GM12878 (cell line): ENCODE results near the gene LASP1. TPM values are rescaled to one million over a fixed set of nuclear protein-coding genes. Genes with fewer than 3 reads are reported as not detected.
A peak's percentile ranks its signal among the peaks of the same experiment; 100 is the strongest.

Source experiments
- ATAC-seq: fragments of 200-7000 bp; cut with Tn5 transposase; 3 replicates; pipeline ENCODE4 v1.9.1; 2020; ENCODE audit warnings: mild to moderate bottlenecking, moderate library complexity
- BruUV-seq: library from RNA; stranded (reverse); fragments of 400-500 nt; replicated peaks from 2 replicates; lab custom pipeline; 2021; lab: Mats Ljungman, UMichigan
- CTCF ChIA-PET: fragments of 300-600 bp; sonication (Branson Sonifier 250); formaldehyde crosslinking; extraction: SDS; loops from one replicate; lab custom pipeline; 2021; ENCODE audit warnings: inconsistent platforms; lab: Yijun Ruan, JAX
- POLR2A ChIA-PET: fragments of 350-600 bp; formaldehyde crosslinking; extraction: SDS; loops from one replicate; lab custom pipeline; 2021; ENCODE audit warnings: inconsistent platforms; lab: Charles Lee
- RAD21 ChIA-PET: fragments of 300-600 bp; sonication (Branson Sonifier 250); formaldehyde crosslinking; loops from one replicate; lab custom pipeline; 2023; ENCODE audit warnings: antibody characterized with exemption; ENCODE audit not compliant: unreplicated experiment; lab: Charles Lee
- SMC1A ChIA-PET: fragments of 300-600 bp; sonication (Branson Sonifier 250); formaldehyde crosslinking; loops from one replicate; lab custom pipeline; 2023; ENCODE audit not compliant: unreplicated experiment, uncharacterized antibody; lab: Charles Lee
- DNase-seq: peaks from one replicate; pipeline ENCODE4 v3.0.0-alpha.2; 2011; ENCODE audit warnings: low read depth, low spot score
- FAIRE-seq: peaks from 3 replicates; lab custom pipeline; 2011; peaks lifted over from hg19 to GRCh38; lab: Jason Lieb, UNC
- H2AFZ ChIP-seq: 2 replicates; pipeline ENCODE4 v1.6.0; 2011; ENCODE audit warnings: low read depth, low read length, control low read depth; ENCODE audit not compliant: control insufficient read depth
- H3K27ac ChIP-seq: 2 replicates; pipeline ENCODE4 v1.5.1; 2011; ENCODE audit warnings: control low read depth; ENCODE audit not compliant: control insufficient read depth, insufficient read depth
- H3K27me3 ChIP-seq, 2 experiments: replicated peaks in 1 of 2; 2 replicates each; pipeline versions ENCODE4 v1.6.0 to v1.6.1; 2011; ENCODE audit warnings: low read length in 1 of 2; ENCODE audit not compliant: control insufficient read depth in 2 of 2, insufficient read depth in 2 of 2
- H3K36me3 ChIP-seq, 2 experiments: 2 replicates each; pipeline ENCODE4 v1.5.1; 2011; ENCODE audit warnings: low read length in 1 of 2; ENCODE audit not compliant: control insufficient read depth in 2 of 2, insufficient read depth in 2 of 2
- H3K4me1 ChIP-seq: 2 replicates; pipeline ENCODE4 v1.6.1; 2011; ENCODE audit warnings: mild to moderate bottlenecking, low read length, moderate library complexity, mixed read lengths; ENCODE audit not compliant: control insufficient read depth, insufficient read depth
- H3K4me2 ChIP-seq: 2 replicates; pipeline ENCODE4 v1.6.0; 2011; ENCODE audit warnings: control low read depth; ENCODE audit not compliant: control insufficient read depth, insufficient read depth
- H3K4me3 ChIP-seq: fragments of 200-600 bp; sonication (generic); 2 replicates; pipeline ENCODE4 v1.5.1; 2016
- H3K79me2 ChIP-seq: 2 replicates; pipeline ENCODE4 v1.6.0; 2011; ENCODE audit warnings: low read length; ENCODE audit not compliant: control insufficient read depth, insufficient read depth
- H3K9ac ChIP-seq: 2 replicates; pipeline ENCODE4 v1.8.0; 2011; ENCODE audit warnings: low read length, control low read depth, mixed read lengths; ENCODE audit not compliant: control insufficient read depth, insufficient read depth
- H3K9me3 ChIP-seq: replicated peaks from 3 replicates; pipeline ENCODE4 v1.5.1; 2011; ENCODE audit warnings: mild to moderate bottlenecking, low read length; ENCODE audit not compliant: control insufficient read depth, insufficient read depth
- H4K20me1 ChIP-seq: 2 replicates; pipeline ENCODE4 v1.6.0; 2011; ENCODE audit not compliant: control insufficient read depth, insufficient read depth
- ASH2L ChIP-seq: fragments of 300-600, 200-600 bp; sonication (generic); IDR thresholded peaks from 2 replicates; pipeline ENCODE4 v1.6.1; 2017; ENCODE audit warnings: low read depth, mild to moderate bottlenecking, borderline replicate concordance
- ATF7 ChIP-seq: fragments of 450-650 bp; IDR thresholded peaks from 2 replicates; pipeline ENCODE4 v1.6.1; 2016; ENCODE audit warnings: low read depth, mild to moderate bottlenecking
- BRCA1 ChIP-seq: IDR thresholded peaks from 2 replicates; pipeline ENCODE4 v1.6.1; 2011; ENCODE audit warnings: low read depth, low read length, improper control_type of control experiment
- CBFB ChIP-seq: IDR thresholded peaks from 2 replicates; pipeline ENCODE4 v1.6.1; 2016; ENCODE audit warnings: antibody characterized with exemption, low read depth
- EED ChIP-seq: sonication (generic); IDR thresholded peaks from 2 replicates; pipeline ENCODE4 v1.6.1; 2016; ENCODE audit warnings: antibody characterized with exemption, low read depth
- FOS ChIP-seq: IDR thresholded peaks from 3 replicates; pipeline ENCODE4 v1.6.1; 2011; ENCODE audit warnings: borderline replicate concordance; ENCODE audit not compliant: insufficient read length; ENCODE audit errors: extremely low read depth
- GABPA ChIP-seq: IDR thresholded peaks from 2 replicates; pipeline ENCODE4 v1.6.1; 2014; ENCODE audit warnings: antibody characterized with exemption, low read depth, mild to moderate bottlenecking, inconsistent platforms
- KAT2A ChIP-seq: conservative IDR thresholded peaks from 2 replicates; pipeline ENCODE4 v1.6.1; 2011; ENCODE audit warnings: low read depth, low read length; ENCODE audit not compliant: control insufficient read depth
- LARP7 ChIP-seq: fragments of 450-650 bp; IDR thresholded peaks from 2 replicates; pipeline ENCODE4 v1.6.1; 2017; ENCODE audit warnings: mild to moderate bottlenecking
- MTA2 ChIP-seq: fragments of 450-650 bp; IDR thresholded peaks from 2 replicates; pipeline ENCODE4 v1.6.1; 2016; ENCODE audit warnings: low read depth, mild to moderate bottlenecking, moderate library complexity
- PML ChIP-seq: IDR thresholded peaks from 2 replicates; pipeline ENCODE4 v1.6.1; 2012; ENCODE audit warnings: low read length, inconsistent platforms
- POLR2AphosphoS5 ChIP-seq: IDR thresholded peaks from 2 replicates; pipeline ENCODE4 v1.6.1; 2011; ENCODE audit warnings: mild to moderate bottlenecking, low read length, inconsistent platforms
- RFX5 ChIP-seq: IDR thresholded peaks from 2 replicates; pipeline ENCODE4 v1.6.1; 2011; ENCODE audit warnings: low read depth, low read length, improper control_type of control experiment
- SREBF1 ChIP-seq: IDR thresholded peaks from 2 replicates; pipeline ENCODE4 v1.6.1; 2012; ENCODE audit warnings: mild to moderate bottlenecking, low read length
- TCF3 ChIP-seq: IDR thresholded peaks from 2 replicates; pipeline ENCODE4 v1.6.1; 2012; ENCODE audit warnings: low read depth, mild to moderate bottlenecking, low read length, borderline replicate concordance; ENCODE audit not compliant: insufficient read depth
- ZNF24 ChIP-seq: fragments of 450-650 bp; IDR thresholded peaks from 2 replicates; pipeline ENCODE4 v1.6.1; 2017; ENCODE audit warnings: antibody characterized with exemption, mild to moderate bottlenecking
- ZNF384 ChIP-seq: IDR thresholded peaks from 2 replicates; pipeline ENCODE4 v1.6.1; 2012; ENCODE audit warnings: low read depth, mild to moderate bottlenecking, low read length, improper control_type of control experiment, borderline replicate concordance
- ZNF622 ChIP-seq: fragments of 450-650 bp; IDR thresholded peaks from 2 replicates; pipeline ENCODE4 v1.6.1; 2017; ENCODE audit warnings: mild to moderate bottlenecking, inconsistent platforms
- WGBS: methylation state at CpG from one replicate; pipeline ENCODE4 v1.1.6; 2016; ENCODE audit warnings: low lambda C conversion rate; ENCODE audit not compliant: insufficient replicate concordance, insufficient coverage; ENCODE audit errors: missing lambda C conversion rate; 5-methylcytosine and 5-hydroxymethylcytosine counted together
- in situ Hi-C: fragments of 300-500 bp; cut with MboI; formaldehyde crosslinking; loops from 9 replicates; pipeline ENCODE4 v1.14.3; 2018; ENCODE audit warnings: mixed read lengths
- intact Hi-C: fragments of 100-400 bp; cut with micrococcal nuclease; formaldehyde crosslinking; loops from one replicate; pipeline ENCODE4 v1.14.2; 2022; ENCODE audit not compliant: unreplicated experiment
- polyA plus RNA-seq, 11 experiments: library from polyadenylated mRNA; depleted of rRNA in 4 of 11; unstranded in 6 of 11; stranded (reverse) in 5 of 11; fragments of >200 nt; fragmentation: Nextera tagmentation in 4 of 11; fragmentation: Illumina TruSeq in 1 of 11; extraction: Ambion mirVana in 4 of 11; extraction: Trizol in 1 of 11; gene quantifications; 1 replicate in 1 of 11; 2 replicates in 10 of 11; pipeline versions ENCODE4 v1.2.1 to v1.2.3, GENCODE V29; 2011 to 2016; ENCODE audit warnings: inconsistent platforms in 2 of 11, missing spikeins in 2 of 11, low read depth in 1 of 11
- total RNA-seq, 4 experiments: library from RNA; depleted of rRNA in 3 of 4; stranded (reverse); fragments of >200 nt in 3 of 4; fragmentation: Illumina TruSeq in 1 of 4; extraction: Trizol in 1 of 4; gene quantifications; 2 replicates each; pipeline versions ENCODE4 v1.2.1 to v1.2.3, GENCODE V29; 2013 to 2021
- TF ChIP-seq, protein P1 (sequence below): IDR thresholded peaks from 2 replicates; pipeline ENCODE4 v1.6.1; 2011; ENCODE audit warnings: mild to moderate bottlenecking, low read depth, low read length, moderate library complexity; ENCODE audit not compliant: insufficient replicate concordance
- TF ChIP-seq, protein P2 (sequence below): fragments of 450-650 bp; formaldehyde crosslinking; IDR thresholded peaks from 2 replicates; pipeline ENCODE4 v1.4.0; 2020; ENCODE audit warnings: mild to moderate bottlenecking, moderate library complexity

Gene LASP1
- total and polyA plus RNA-seq, 10 of the 15 experiments (the other 5 are each of a cell fraction or from before 2014, with no cell fraction given): 21.0 to 114 (median 59.3) TPM

DNA sequence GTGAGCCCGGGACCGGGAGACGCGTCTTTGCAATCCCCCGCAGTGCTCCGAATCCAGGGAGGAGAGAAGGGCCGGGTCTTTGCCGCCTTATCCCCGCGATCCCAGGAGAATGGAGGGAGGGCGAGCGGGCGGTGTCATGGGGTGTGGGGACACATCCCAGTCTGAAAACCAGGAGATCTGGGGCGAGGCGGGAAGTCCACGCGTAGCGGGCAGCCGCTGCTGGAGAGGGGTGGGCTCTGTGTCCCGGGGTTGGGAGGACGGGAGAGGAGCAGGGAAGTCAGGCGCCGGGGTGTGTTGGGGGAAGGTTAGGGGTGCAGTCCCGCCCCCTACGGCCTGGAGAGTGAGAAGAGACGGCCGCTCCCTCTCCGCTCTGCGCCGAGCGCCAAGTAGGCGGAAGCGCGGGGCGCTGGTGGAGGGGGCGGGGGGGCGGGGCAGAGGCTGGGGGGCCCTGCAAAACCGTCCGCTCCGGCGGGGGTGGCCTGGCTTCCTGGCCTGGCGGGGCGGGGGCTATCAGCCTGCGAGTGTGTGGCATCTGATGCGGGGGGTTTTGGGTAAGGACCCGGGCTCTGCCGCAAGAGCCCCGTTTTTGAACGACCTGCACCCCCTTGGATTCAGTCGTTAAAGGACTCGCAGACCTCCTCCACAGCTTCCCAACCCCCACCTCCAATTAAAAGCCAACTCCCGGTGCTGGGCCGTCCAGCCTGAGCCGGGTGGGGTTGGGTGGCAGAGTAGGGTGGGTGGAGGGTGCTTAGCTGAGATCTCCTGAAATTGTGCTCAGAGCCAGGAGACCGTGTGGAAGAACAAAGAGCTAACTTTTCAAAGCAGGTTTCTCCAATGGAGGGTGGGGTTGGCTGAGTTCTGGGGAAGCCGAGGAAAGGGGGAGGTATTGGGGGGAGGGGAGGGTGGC lies 654 bp downstream of the LASP1 start:
- H3K9ac ChIP-seq: peak overlapping the region; percentile 88
- POLR2A ChIA-PET: interaction anchor here (0.5 to 6.3 kb wide), 15 partner anchors 17 to 329 kb away, joined by 3 to 61 read pairs (median 4); partner anchors contain the start of genes MLLT6, PSMB3, RPL19 and RPL23
- in situ Hi-C loops (no loop called here), intact Hi-C loops (loop anchor here (10.0 kb wide), 1 partner anchor 114 kb away; no protein-coding TSS in a partner anchor)
- H3K79me2 ChIP-seq: peaks cover 55% of the 10 kb centered on the region
- RAD21 ChIA-PET: interaction anchor here (0.6 to 4.9 kb wide), 25 partner anchors 7 to 374 kb away, joined by 3 to 37 read pairs (median 4); partner anchors contain the start of genes ARL5C, CWC25 and RPL23
- peak overlapping the region; percentile 66 for H2AFZ ChIP-seq
- peaks cover 10% of the 10 kb centered on the region; the same call in 1 of the 2 replicates for H4K20me1 ChIP-seq
- CTCF ChIA-PET: interaction anchor here (0.6 to 5.4 kb wide), 32 partner anchors 11 to 374 kb away, joined by 3 to 59 read pairs (median 4); partner anchors contain the start of genes ARL5C, LASP1NB and RPL23
- peaks cover 0 to 9% of the 10 kb centered on the region in 2 experiments; a peak in 1 of 4 replicates for H3K36me3 ChIP-seq
- peaks cover 19% of the 10 kb centered on the region for H3K4me1 ChIP-seq
- ATAC-seq: peak; percentile 59
- H3K4me3 ChIP-seq: peak overlapping the region; percentile 99
- SMC1A ChIA-PET: interaction anchor here (0.6 to 4.7 kb wide), 20 partner anchors 7 to 294 kb away, joined by 3 to 31 read pairs (median 6); partner anchors contain the start of genes CWC25 and RPL23
- no peak for DNase-seq
- BruUV-seq: no TSS peak
- no peaks in the 10 kb centered on the region for H3K27me3 ChIP-seq
- H3K27ac ChIP-seq: peak overlapping the region; percentile 98
- no peak for FAIRE-seq
- under 1% methylated on average over 36 of the region's 56 CpGs for WGBS
- no peaks in the 10 kb centered on the region for H3K9me3 ChIP-seq
- peak overlapping the region; percentile 26 for H3K4me2 ChIP-seq
- TF ChIP-seq, protein P1, sequence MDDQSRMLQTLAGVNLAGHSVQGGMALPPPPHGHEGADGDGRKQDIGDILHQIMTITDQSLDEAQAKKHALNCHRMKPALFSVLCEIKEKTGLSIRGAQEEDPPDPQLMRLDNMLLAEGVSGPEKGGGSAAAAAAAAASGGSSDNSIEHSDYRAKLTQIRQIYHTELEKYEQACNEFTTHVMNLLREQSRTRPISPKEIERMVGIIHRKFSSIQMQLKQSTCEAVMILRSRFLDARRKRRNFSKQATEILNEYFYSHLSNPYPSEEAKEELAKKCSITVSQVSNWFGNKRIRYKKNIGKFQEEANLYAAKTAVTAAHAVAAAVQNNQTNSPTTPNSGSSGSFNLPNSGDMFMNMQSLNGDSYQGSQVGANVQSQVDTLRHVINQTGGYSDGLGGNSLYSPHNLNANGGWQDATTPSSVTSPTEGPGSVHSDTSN: no peak
- no peak for TF ChIP-seq POLR2AphosphoS5
- no peak for TF ChIP-seq TCF3
- no peak for TF ChIP-seq ZNF24
- no peak for TF ChIP-seq BRCA1
- TF ChIP-seq ZNF384: no peak
- no peak for TF ChIP-seq KAT2A
- TF ChIP-seq SREBF1: no peak
- TF ChIP-seq LARP7: peak; percentile 67; the same call in 1 of the 2 replicates
- TF ChIP-seq ASH2L: no peak
- TF ChIP-seq GABPA: no peak
- TF ChIP-seq ATF7: no peak; the same call in 1 of the 2 replicates
- TF ChIP-seq ZNF622: no peak
- TF ChIP-seq RFX5: no peak
- no peak for TF ChIP-seq PML
- TF ChIP-seq MTA2: no peak
- no peak for TF ChIP-seq FOS
- 0 out of 2 replicates have a peak, but pooled peaks have one; percentile 25 for TF ChIP-seq EED
- no peak for TF ChIP-seq CBFB
- TF ChIP-seq, protein P2, sequence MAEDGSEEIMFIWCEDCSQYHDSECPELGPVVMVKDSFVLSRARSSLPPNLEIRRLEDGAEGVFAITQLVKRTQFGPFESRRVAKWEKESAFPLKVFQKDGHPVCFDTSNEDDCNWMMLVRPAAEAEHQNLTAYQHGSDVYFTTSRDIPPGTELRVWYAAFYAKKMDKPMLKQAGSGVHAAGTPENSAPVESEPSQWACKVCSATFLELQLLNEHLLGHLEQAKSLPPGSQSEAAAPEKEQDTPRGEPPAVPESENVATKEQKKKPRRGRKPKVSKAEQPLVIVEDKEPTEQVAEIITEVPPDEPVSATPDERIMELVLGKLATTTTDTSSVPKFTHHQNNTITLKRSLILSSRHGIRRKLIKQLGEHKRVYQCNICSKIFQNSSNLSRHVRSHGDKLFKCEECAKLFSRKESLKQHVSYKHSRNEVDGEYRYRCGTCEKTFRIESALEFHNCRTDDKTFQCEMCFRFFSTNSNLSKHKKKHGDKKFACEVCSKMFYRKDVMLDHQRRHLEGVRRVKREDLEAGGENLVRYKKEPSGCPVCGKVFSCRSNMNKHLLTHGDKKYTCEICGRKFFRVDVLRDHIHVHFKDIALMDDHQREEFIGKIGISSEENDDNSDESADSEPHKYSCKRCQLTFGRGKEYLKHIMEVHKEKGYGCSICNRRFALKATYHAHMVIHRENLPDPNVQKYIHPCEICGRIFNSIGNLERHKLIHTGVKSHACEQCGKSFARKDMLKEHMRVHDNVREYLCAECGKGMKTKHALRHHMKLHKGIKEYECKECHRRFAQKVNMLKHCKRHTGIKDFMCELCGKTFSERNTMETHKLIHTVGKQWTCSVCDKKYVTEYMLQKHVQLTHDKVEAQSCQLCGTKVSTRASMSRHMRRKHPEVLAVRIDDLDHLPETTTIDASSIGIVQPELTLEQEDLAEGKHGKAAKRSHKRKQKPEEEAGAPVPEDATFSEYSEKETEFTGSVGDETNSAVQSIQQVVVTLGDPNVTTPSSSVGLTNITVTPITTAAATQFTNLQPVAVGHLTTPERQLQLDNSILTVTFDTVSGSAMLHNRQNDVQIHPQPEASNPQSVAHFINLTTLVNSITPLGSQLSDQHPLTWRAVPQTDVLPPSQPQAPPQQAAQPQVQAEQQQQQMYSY (CRISPR knock-in tag): no peak
